NCI-H146 treated with DMSO at 0.1 percent for 48 hours (cell line): ENCODE measurements around the gene WWOX.
A peak's percentile ranks its signal among the peaks of the same experiment; 100 is the strongest.

Experiments
- DNase-seq: peaks from one replicate; lab custom pipeline; 2025; ENCODE audit not compliant: unreplicated experiment; lab: John Stamatoyannopoulos, UW

WWOX gene

GRCh38 chr16:78430281-78430680 is 330.8 kb downstream of the WWOX start:
- no peak for DNase-seq

GRCh38 chr16:78431004-78431670 is 331.7 kb downstream of the WWOX start:
- DNase-seq, result no peak

GRCh38 chr16:78431701-78432100 is 332.2 kb downstream of the WWOX start:
- no peak for DNase-seq

GRCh38 chr16:78432451-78432850 is 333.0 kb downstream of the WWOX start:
- DNase-seq, result no peak

- no peak for DNase-seq
These were observed 333.7 kb downstream of the WWOX start for GRCh38 chr16:78433116-78433515.

GRCh38 chr16:78434401-78434800 is 334.9 kb downstream of the WWOX start:
- no peak for DNase-seq

GRCh38 chr16:78435260-78435659 is 335.8 kb downstream of the WWOX start:
- no peak for DNase-seq

- no peak for DNase-seq
These were observed 336.6 kb downstream of the WWOX start for GRCh38 chr16:78436023-78436422.

- no peak for DNase-seq
These were observed 337.4 kb downstream of the WWOX start for GRCh38 chr16:78436846-78437245.

- peak; percentile 1 for DNase-seq
These were observed 338.0 kb downstream of the WWOX start for GRCh38 chr16:78437352-78437968.

GRCh38 chr16:78438219-78438618 is 338.8 kb downstream of the WWOX start:
- DNase-seq, result no peak

- DNase-seq, result no peak
These were observed 339.2 kb downstream of the WWOX start for GRCh38 chr16:78438632-78439031.

- no peak for DNase-seq
These were observed 340.2 kb downstream of the WWOX start for GRCh38 chr16:78439646-78440045.

- peak; percentile 11 for DNase-seq
These were observed 341.8 kb downstream of the WWOX start for GRCh38 chr16:78441298-78441697.

GRCh38 chr16:78443542-78444364 is 344.3 kb downstream of the WWOX start:
- DNase-seq, result no peak

GRCh38 chr16:78445818-78446217 is 346.4 kb downstream of the WWOX start:
- DNase-seq, result no peak

- no peak for DNase-seq
These were observed 347.0 kb downstream of the WWOX start for GRCh38 chr16:78446486-78446885.

GRCh38 chr16:78446992-78447563 is 347.6 kb downstream of the WWOX start:
- no peak for DNase-seq

- DNase-seq, result no peak
These were observed 349.3 kb downstream of the WWOX start for GRCh38 chr16:78448658-78449271.

- DNase-seq, result no peak
These were observed 350.8 kb downstream of the WWOX start for GRCh38 chr16:78450255-78450654.

GRCh38 chr16:78452025-78452555 is 352.6 kb downstream of the WWOX start:
- no peak for DNase-seq
